IMR-90 (cell line): Measurements from ENCODE around the gene SMIM43. TPM values are rescaled to one million over a fixed set of nuclear protein-coding genes. Genes with fewer than 3 reads are reported as not detected.
A peak's percentile ranks its signal among the peaks of the same experiment; 100 is the strongest.

Experiments
- ATAC-seq: fragments of 200-7000 bp; cut with Tn5 transposase; 2 replicates; pipeline ENCODE4 v1.9.1; 2020; ENCODE audit warnings: low read depth, mild to moderate bottlenecking, moderate library complexity
- BruUV-seq: library from RNA; stranded (reverse); fragments of 400-500 nt; replicated peaks from 2 replicates; lab custom pipeline; 2021; lab: Mats Ljungman, UMichigan
- CTCF ChIA-PET: fragments of 300-600 bp; formaldehyde crosslinking; extraction: SDS; loops from one replicate; lab custom pipeline; 2021; ENCODE audit warnings: antibody characterized with exemption; lab: Yijun Ruan, JAX
- POLR2A ChIA-PET: fragments of 300-600 bp; sonication (Branson Sonifier 250); formaldehyde crosslinking; loops from one replicate; lab custom pipeline; 2022; ENCODE audit warnings: antibody characterized with exemption; ENCODE audit not compliant: unreplicated experiment; lab: Charles Lee
- DNase-seq: peaks from one replicate; pipeline ENCODE4 v3.0.0; 2013
- H2AFZ ChIP-seq: replicated peaks from 2 replicates; pipeline ENCODE3; 2013; ENCODE audit warnings: low read length, mild to moderate bottlenecking; ENCODE audit not compliant: poor library complexity
- H2AK5ac ChIP-seq: 2 replicates; pipeline ENCODE4 v1.6.1; 2013; ENCODE audit warnings: low read depth, low read length, inconsistent platforms
- H2AK9ac ChIP-seq: replicated peaks from 2 replicates; pipeline ENCODE3; 2013; ENCODE audit warnings: mild to moderate bottlenecking, low read depth, low read length, moderate library complexity; ENCODE audit not compliant: poor library complexity
- H2BK120ac ChIP-seq: 2 replicates; pipeline ENCODE4 v1.6.1; 2013; ENCODE audit warnings: low read depth, low read length, inconsistent platforms
- H2BK15ac ChIP-seq: 3 replicates; pipeline ENCODE4 v1.6.1; 2013; ENCODE audit warnings: low read depth, low read length, inconsistent platforms
- H2BK20ac ChIP-seq: 2 replicates; pipeline ENCODE4 v1.6.1; 2013; ENCODE audit warnings: low read depth, mild to moderate bottlenecking, inconsistent platforms, low read length, moderate library complexity
- H2BK5ac ChIP-seq: 2 replicates; pipeline ENCODE4 v1.6.1; 2013; ENCODE audit warnings: mild to moderate bottlenecking, low read depth, low read length, inconsistent platforms; ENCODE audit not compliant: poor library complexity, severe bottlenecking
- H3K14ac ChIP-seq: replicated peaks from 2 replicates; pipeline ENCODE4 v1.6.1; 2013; ENCODE audit warnings: low read depth, low read length, inconsistent platforms
- H3K18ac ChIP-seq: 2 replicates; pipeline ENCODE4 v1.6.1; 2013; ENCODE audit warnings: low read depth, low read length, control low read depth
- H3K23ac ChIP-seq: 2 replicates; pipeline ENCODE4 v1.6.1; 2013; ENCODE audit warnings: low read depth, low read length, inconsistent platforms
- H3K27ac ChIP-seq: 2 replicates; pipeline ENCODE4 v1.5.1; 2013; ENCODE audit warnings: mild to moderate bottlenecking, control low read depth, low read length; ENCODE audit not compliant: insufficient read depth
- H3K27me3 ChIP-seq: 2 replicates; pipeline ENCODE4 v1.6.1; 2013; ENCODE audit warnings: low read length; ENCODE audit not compliant: control insufficient read depth, insufficient read depth
- H3K36me3 ChIP-seq: 2 replicates; pipeline ENCODE4 v1.6.1; 2013; ENCODE audit warnings: low read length, mixed read lengths; ENCODE audit not compliant: control insufficient read depth, insufficient read depth
- H3K4ac ChIP-seq: 2 replicates; pipeline ENCODE4 v1.6.1; 2013; ENCODE audit warnings: low read depth, low read length, inconsistent platforms
- H3K4me1 ChIP-seq: 2 replicates; pipeline ENCODE4 v1.6.1; 2013; ENCODE audit warnings: low read length, mixed read lengths; ENCODE audit not compliant: control insufficient read depth, insufficient read depth
- H3K4me2 ChIP-seq: 2 replicates; pipeline ENCODE4 v1.6.1; 2013; ENCODE audit warnings: low read depth, mild to moderate bottlenecking, control low read depth, low read length, moderate library complexity
- H3K4me3 ChIP-seq: 2 replicates; pipeline ENCODE4 v1.5.1; 2013; ENCODE audit warnings: low read depth, mild to moderate bottlenecking, control low read depth, low read length, moderate library complexity; ENCODE audit not compliant: insufficient read depth
- H3K56ac ChIP-seq: 2 replicates; pipeline ENCODE4 v1.6.1; 2013; ENCODE audit warnings: low read length, inconsistent platforms; ENCODE audit not compliant: insufficient read depth; ENCODE audit errors: extremely low read depth
- H3K79me1 ChIP-seq, 2 experiments: 2 replicates each; pipeline ENCODE4 v1.6.1; 2013; ENCODE audit warnings: low read length in 2 of 2, inconsistent platforms in 1 of 2, low read depth in 1 of 2
- H3K9ac ChIP-seq: 2 replicates; pipeline ENCODE4 v1.6.1; 2013; ENCODE audit warnings: low read depth, low read length, control low read depth
- H3K9me1 ChIP-seq: 2 replicates; pipeline ENCODE4 v1.6.1; 2013; ENCODE audit warnings: low read length, inconsistent platforms; ENCODE audit not compliant: insufficient read depth
- H3K9me3 ChIP-seq: 2 replicates; pipeline ENCODE4 v1.6.1; 2013; ENCODE audit warnings: low read length; ENCODE audit not compliant: control insufficient read depth, insufficient read depth
- H4K20me1 ChIP-seq: 2 replicates; pipeline ENCODE4 v1.6.1; 2013; ENCODE audit warnings: low read length, inconsistent platforms; ENCODE audit not compliant: insufficient read depth
- H4K5ac ChIP-seq: 2 replicates; pipeline ENCODE4 v1.6.1; 2013; ENCODE audit warnings: mild to moderate bottlenecking, low read depth, low read length, control low read depth
- H4K8ac ChIP-seq, 2 experiments: 2 replicates each; pipeline ENCODE4 v1.6.1; 2013; ENCODE audit warnings: low read depth in 2 of 2, low read length in 2 of 2, control low read depth in 1 of 2, inconsistent platforms in 1 of 2
- H4K91ac ChIP-seq: 2 replicates; pipeline ENCODE4 v1.6.1; 2013; ENCODE audit warnings: low read depth, low read length, inconsistent platforms; ENCODE audit not compliant: insufficient read depth
- CEBPB ChIP-seq: IDR thresholded peaks from 2 replicates; pipeline ENCODE4 v1.6.1; 2012; ENCODE audit warnings: low read depth, low read length, improper control_type of control experiment
- RAD21 ChIP-seq: IDR thresholded peaks from 2 replicates; pipeline ENCODE4 v1.6.1; 2012; ENCODE audit warnings: low read length, improper control_type of control experiment
- WGBS, 2 experiments: methylation state at CpG; one replicate each; pipeline versions ENCODE4 v1.1.5 to v1.1.7; 2013; ENCODE audit warnings: missing lambda C conversion rate in 2 of 2; ENCODE audit not compliant: insufficient read length in 1 of 2; ENCODE audit errors: extremely low coverage in 2 of 2; 5-methylcytosine and 5-hydroxymethylcytosine counted together
- dilution Hi-C: fragments of 300-500 bp; cut with HindIII; formaldehyde crosslinking; loops from one replicate; pipeline ENCODE4 v1.14.3; 2018; ENCODE audit warnings: low sequenced_read_pairs; ENCODE audit not compliant: unreplicated experiment
- in situ Hi-C: fragments of 300-500 bp; cut with MboI; formaldehyde crosslinking; loops from 3 replicates; pipeline ENCODE4 v1.14.3; 2019; ENCODE audit warnings: low sequenced_read_pairs, inconsistent platforms, mixed read lengths
- intact Hi-C: fragments of 100-400 bp; cut with micrococcal nuclease; formaldehyde crosslinking; loops from 2 replicates; pipeline ENCODE4 v1.10.0; 2022
- polyA plus RNA-seq, 3 experiments: library from polyadenylated mRNA; depleted of rRNA; stranded (reverse); fragments of >200 nt; gene quantifications; 2 replicates each; pipeline ENCODE4 v1.2.3, GENCODE V29; 2012; ENCODE audit warnings: low replicate concordance in 1 of 3
- total RNA-seq: library from RNA; depleted of rRNA; stranded (reverse); fragments of >200 nt; gene quantifications from 2 replicates; pipeline ENCODE4 v1.2.3, GENCODE V29; 2012

SMIM43 gene
- total and polyA plus RNA-seq, 2 of the 4 experiments (the other 2 are of a cell fraction) = 1.4 to 2.8 TPM

GRCh38 chr4:121720109-121720508 lies 44.9 kb downstream of the SMIM43 start:
- peak overlapping the region; percentile 68; the same call in 1 of the 2 replicates for H3K14ac ChIP-seq
- 0 out of 3 replicates have a peak overlapping the region, but pooled peaks have one; percentile 25 for H2BK15ac ChIP-seq
- BruUV-seq = no TSS peak
- no peak for TF ChIP-seq CEBPB
- TF ChIP-seq RAD21 = no peak
- H3K36me3 ChIP-seq = no peaks in the 10 kb centered on the region
- H2AK5ac ChIP-seq = peak overlapping the region; percentile 55
- no peak overlapping the region for H2AK9ac ChIP-seq
- H2BK20ac ChIP-seq = peak overlapping the region; percentile 44; the same call in 1 of the 2 replicates
- peaks cover 11% of the 10 kb centered on the region for H3K4me1 ChIP-seq
- H3K4me3 ChIP-seq = no peak overlapping the region
- ATAC-seq (no peak), DNase-seq (no peak)
- in situ Hi-C loops = no loop called here
- dilution Hi-C loops = no loop called here
- H3K9me1 ChIP-seq = no peaks in the 10 kb centered on the region
- H3K18ac ChIP-seq = peak overlapping the region; percentile 76; the same call in 1 of the 2 replicates
- no peak overlapping the region for H3K4ac ChIP-seq
- H2BK5ac ChIP-seq = no peak overlapping the region
- H4K91ac ChIP-seq = no peak overlapping the region
- CTCF ChIA-PET = no interaction called here
- H3K79me1 ChIP-seq = no peaks in the 10 kb centered on the region
- no peak overlapping the region for H2AFZ ChIP-seq
- intact Hi-C loops = no loop called here
- H3K27ac ChIP-seq = no peak overlapping the region
- 0 out of 2 replicates have a peak overlapping the region, but pooled peaks have one; percentile 61 for H4K5ac ChIP-seq
- no peak overlapping the region for H4K8ac ChIP-seq
- H3K4me2 ChIP-seq = no peak overlapping the region; the same call in 1 of the 2 replicates
- H3K9me3 ChIP-seq = no peaks in the 10 kb centered on the region
- no peaks in the 10 kb centered on the region for H4K20me1 ChIP-seq
- H2BK120ac ChIP-seq = no peak overlapping the region
- H3K56ac ChIP-seq = no peak overlapping the region
- no CpG with 5 or more reads among the region's 1 CpG for WGBS, 2 experiments
- H3K9ac ChIP-seq = no peak overlapping the region
- POLR2A ChIA-PET = no interaction called here
- H3K23ac ChIP-seq = no peak overlapping the region
- no peaks in the 10 kb centered on the region for H3K27me3 ChIP-seq
